NCI-H524 (cell line): ENCODE data around the gene TASP1.
A peak's percentile ranks its signal among the peaks of the same experiment; 100 is the strongest.

Source experiments
- DNase-seq, 2 experiments: peaks; one replicate each; lab custom pipeline; 2025; lab: John Stamatoyannopoulos, UW

Gene TASP1

GRCh38 chr20:13436530-13436929, 202.2 kb downstream of the TASP1 start:
- peak in 1 of 2 experiments; percentile 35 for DNase-seq

GRCh38 chr20:13432126-13432525, 206.6 kb downstream of the TASP1 start:
- DNase-seq = no peak

- DNase-seq = no peak
These were observed 208.3 kb downstream of the TASP1 start for GRCh38 chr20:13430346-13431002.

- DNase-seq = no peak
These were observed 210.0 kb downstream of the TASP1 start for GRCh38 chr20:13428684-13429083.

DNA sequence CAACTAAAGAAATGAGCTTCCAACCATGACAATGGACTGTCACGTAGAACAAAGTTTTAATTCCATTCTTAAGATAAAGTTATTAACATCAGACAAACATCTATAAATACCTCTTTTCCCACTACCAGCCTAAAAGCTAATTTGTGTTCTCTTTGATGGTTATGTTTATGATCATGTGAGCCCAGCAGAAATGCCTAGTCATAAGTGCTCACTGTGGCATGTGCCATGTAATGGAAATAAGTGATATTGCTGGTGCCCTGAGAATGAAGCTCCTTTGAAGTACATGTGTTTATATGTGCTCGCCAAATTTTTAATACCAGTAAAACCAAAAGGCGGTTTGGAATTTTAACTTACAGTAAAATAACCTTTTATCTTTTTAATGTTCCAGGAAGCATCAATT, 211.9 kb downstream of the TASP1 start:
- DNase-seq = no peak

DNA sequence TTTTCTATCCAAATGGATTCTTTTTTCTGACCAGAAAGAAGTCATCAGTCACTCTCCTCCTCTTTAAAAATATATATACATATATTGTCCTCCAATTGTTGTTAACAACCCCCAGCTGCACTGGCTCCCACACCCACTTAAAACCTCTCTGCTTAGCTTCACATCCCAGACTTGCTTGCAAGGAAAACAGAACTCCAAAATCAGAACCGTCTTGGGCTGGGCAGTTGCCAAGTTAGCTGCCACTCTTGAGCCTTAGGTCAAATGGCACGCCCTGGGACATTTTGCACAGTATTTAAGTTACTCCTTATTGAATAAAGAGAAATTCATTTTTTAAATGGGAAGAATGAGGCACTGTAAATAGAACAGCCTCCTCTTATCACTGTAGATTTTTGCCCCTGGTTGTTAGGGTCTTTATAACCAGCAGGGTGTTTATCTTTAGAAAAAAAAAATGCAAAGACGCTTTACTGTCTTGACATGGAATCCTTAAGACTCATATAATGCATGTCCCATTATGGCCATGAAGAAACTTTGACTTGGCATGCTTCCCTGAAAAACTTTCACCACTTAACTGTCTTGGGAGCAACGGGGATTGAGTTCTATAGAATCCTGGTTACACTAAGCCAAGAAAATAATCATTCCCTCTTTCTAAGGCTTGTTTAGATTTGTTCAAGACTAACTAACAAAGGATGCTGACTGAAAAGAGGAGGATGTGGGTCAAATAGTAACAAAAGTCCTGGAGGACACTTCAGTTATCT, 213.2 kb downstream of the TASP1 start:
- no peak for DNase-seq

DNA sequence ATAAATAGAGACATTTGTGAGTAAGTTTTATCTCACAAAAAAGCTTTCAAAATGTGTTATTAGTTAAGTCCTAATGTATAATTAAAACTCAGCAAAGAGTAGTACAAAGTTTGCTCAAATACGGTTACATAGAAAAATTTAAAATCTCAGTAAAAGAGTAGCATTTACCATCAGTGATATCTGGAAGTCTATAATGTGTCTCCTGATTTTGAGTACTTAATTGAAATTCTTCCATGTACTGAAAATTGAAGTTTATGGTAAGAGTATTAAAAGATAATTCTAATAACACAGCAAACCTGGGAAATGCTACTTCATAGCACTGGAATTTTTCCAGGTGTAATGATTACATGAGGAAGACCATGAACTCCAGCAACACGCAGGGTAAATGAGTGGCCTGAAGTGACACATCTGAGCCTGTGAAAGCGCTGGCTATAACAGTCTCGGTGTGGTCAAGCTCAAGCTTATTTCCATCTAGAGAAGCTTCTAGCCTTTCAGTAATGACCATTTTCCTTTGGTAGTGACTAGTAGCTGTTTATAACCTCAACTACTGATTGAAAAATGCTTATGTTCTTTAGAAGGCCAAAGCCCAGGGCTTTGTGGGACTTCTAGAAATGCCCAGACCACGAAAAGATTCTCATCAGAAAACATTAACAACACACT, 214.4 kb downstream of the TASP1 start:
- no peak for DNase-seq

- no peak for DNase-seq
These were observed 215.1 kb downstream of the TASP1 start for GRCh38 chr20:13423472-13424173.

- no peak for DNase-seq
These were observed 216.1 kb downstream of the TASP1 start for GRCh38 chr20:13422637-13423036.

- no peak for DNase-seq
These were observed 218.1 kb downstream of the TASP1 start for GRCh38 chr20:13420625-13421024.

DNA sequence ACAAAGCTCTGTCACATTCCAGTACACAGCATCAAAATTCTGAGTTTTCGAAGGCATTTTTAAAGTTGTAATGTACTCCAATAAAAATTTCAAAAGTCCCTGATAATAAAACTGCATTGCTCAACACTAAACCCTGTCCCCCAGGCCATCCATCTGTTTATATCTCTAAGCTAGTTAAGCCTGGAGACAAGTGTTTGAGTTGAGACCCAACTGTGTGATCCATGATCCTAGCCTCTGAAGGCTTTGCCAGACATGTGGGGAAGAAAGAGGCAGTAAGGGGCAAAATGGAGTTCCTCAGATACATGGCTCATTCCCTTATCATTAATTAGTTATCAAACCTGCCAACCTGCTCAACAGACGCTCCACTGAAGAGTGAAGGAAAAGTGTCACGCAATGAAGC, 219.3 kb downstream of the TASP1 start:
- no peak for DNase-seq

GRCh38 chr20:13418263-13419229, 220.2 kb downstream of the TASP1 start:
- no peak for DNase-seq

GRCh38 chr20:13416531-13416930, 222.2 kb downstream of the TASP1 start:
- DNase-seq = no peak

GRCh38 chr20:13412806-13413445, 225.8 kb downstream of the TASP1 start:
- no peak for DNase-seq

DNA sequence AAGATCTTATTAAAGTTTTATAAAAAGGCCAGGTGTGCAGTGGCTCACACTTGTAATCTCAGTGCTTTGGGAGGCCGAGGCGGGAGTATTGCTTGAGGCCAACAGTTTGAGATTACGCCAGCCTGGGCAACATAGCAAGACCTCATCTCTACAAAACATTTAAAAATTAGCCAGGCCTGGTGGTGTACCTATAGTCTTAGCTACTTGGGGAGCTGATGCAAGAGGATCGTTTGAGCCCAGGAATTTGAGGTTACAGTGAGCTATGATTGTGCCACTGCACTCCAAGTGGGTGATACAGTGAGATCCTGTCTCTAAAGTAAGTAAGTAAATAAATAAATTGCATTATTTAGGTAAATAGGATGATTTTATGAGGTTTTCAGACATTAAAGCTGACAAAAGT, 234.4 kb downstream of the TASP1 start:
- DNase-seq = no peak

DNA sequence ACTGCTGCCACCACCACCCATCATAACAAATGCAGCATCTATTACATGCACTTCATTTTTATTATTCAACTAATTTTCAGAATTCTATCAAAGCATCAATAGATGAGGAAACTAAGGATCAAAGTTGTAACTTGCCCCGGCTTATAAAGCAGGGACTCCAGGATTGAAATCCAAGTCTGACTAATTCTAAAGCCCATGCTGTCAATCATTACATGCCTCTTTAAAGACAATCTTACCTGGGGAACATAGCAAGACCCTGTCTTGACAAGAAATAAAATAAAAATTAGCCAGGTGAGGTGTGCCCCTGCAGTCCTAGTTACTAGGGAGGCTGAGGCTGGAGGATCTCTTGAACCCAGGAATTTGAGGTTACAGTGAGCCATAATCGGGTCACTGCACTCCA, 235.3 kb downstream of the TASP1 start:
- no peak for DNase-seq

GRCh38 chr20:13402986-13403385, 235.7 kb downstream of the TASP1 start:
- DNase-seq = no peak

GRCh38 chr20:13402171-13402760, 236.5 kb downstream of the TASP1 start:
- no peak for DNase-seq

- no peak for DNase-seq
These were observed 237.1 kb downstream of the TASP1 start for GRCh38 chr20:13401596-13401995.

GRCh38 chr20:13400453-13400852, 238.3 kb downstream of the TASP1 start:
- DNase-seq = no peak
